ENCODE results near the gene GJB2.

GJB2 gene

DNA sequence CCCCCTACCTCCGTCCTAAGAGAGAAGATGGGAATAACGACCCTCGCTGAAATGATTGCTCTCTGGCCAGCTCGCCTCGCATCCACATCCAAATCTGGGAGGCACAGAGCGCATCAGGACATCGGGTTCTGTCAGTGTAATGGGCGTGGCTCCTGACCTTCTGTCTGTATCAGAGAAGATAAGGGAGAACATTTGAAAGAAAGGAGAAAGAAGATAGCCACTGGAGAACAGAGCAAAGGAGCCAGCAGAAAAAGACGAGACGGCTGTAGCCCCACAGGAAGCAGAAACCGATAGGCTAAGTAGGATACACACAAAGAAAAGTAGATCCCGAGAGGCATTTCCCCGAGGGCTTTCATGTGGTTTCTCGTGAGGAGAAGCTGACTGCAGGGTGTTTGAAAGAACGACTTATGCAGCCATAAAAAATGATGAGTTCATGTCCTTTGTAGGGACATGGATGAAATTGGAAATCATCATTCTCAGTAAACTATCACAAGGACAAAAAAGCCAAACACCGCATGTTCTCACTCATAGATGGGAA is 14.0 kb upstream of the GJB2 start:
- no peak for DNase-seq (ENCODE audit: extremely low read depth, low read depth)
- TF ChIP-seq, protein P1, sequence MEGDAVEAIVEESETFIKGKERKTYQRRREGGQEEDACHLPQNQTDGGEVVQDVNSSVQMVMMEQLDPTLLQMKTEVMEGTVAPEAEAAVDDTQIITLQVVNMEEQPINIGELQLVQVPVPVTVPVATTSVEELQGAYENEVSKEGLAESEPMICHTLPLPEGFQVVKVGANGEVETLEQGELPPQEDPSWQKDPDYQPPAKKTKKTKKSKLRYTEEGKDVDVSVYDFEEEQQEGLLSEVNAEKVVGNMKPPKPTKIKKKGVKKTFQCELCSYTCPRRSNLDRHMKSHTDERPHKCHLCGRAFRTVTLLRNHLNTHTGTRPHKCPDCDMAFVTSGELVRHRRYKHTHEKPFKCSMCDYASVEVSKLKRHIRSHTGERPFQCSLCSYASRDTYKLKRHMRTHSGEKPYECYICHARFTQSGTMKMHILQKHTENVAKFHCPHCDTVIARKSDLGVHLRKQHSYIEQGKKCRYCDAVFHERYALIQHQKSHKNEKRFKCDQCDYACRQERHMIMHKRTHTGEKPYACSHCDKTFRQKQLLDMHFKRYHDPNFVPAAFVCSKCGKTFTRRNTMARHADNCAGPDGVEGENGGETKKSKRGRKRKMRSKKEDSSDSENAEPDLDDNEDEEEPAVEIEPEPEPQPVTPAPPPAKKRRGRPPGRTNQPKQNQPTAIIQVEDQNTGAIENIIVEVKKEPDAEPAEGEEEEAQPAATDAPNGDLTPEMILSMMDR (IDR thresholded peaks at IDR 0.05; ENCODE audit: low read depth, low read length, missing control alignments), result no peak
- H3K4me3 ChIP-seq (replicated peaks; ENCODE audit: low read depth, low read length), result no peak overlapping the region

DNA sequence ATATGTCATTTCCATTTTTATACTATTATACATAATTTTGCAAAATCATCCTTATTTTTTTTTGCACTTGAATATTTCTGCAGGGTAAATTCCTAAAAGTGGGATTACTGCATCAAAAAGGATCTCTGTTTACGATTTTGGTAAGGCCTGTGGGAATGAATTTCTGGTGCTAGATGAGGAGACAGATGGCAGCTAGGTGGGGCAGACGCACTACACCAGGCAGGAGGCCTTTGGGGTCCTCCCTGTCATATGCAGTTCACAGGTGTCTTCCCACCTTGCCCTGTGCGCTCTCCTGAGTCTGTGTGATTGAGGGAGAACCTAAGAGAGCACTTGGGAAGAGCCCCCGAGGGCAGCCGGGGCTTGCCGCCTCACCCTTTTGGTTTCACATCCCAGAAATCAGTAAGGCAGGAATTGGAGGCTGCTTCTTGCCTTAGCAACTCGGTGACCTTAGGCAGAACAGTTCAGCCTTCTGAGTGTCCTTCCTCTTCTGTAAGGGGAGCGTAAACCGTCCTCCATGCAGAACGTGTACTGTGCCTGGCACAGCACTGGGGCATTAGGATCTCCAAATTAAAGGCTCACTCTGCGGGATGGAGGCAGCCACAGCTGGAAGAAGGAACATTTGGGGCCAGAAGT is 13.4 kb upstream of the GJB2 start:
- no peak for DNase-seq (ENCODE audit: extremely low read depth, low read depth)
- TF ChIP-seq, protein P1 (IDR thresholded peaks at IDR 0.05; ENCODE audit: low read depth, low read length, missing control alignments), result no peak
- no peak overlapping the region for H3K4me3 ChIP-seq (replicated peaks; ENCODE audit: low read depth, low read length)

DNA sequence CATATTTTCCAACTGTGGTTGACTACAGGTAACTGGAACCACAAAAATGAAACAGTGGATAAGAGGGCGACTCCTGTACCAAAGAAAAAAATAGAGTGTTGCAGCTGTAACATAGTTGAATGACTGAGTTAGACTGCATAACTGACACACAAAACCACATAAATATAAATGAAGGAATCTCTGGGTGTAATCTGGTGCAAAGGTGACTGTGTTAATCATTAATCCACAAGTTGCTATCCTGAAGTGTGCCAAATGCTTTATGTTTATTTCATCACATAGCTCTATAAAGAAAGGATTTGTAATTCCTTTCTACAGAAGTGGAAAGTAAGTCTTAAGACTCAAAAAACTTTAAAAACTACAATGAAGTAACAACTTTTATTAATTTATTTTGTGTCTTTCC is 6.0 kb upstream of the GJB2 start:
- H3K4me3 ChIP-seq (replicated peaks; ENCODE audit: low read depth, low read length), result no peak overlapping the region
- DNase-seq (ENCODE audit: extremely low read depth, low read depth), result no peak
- TF ChIP-seq, protein P1 (IDR thresholded peaks at IDR 0.05; ENCODE audit: low read depth, low read length, missing control alignments), result no peak

DNA sequence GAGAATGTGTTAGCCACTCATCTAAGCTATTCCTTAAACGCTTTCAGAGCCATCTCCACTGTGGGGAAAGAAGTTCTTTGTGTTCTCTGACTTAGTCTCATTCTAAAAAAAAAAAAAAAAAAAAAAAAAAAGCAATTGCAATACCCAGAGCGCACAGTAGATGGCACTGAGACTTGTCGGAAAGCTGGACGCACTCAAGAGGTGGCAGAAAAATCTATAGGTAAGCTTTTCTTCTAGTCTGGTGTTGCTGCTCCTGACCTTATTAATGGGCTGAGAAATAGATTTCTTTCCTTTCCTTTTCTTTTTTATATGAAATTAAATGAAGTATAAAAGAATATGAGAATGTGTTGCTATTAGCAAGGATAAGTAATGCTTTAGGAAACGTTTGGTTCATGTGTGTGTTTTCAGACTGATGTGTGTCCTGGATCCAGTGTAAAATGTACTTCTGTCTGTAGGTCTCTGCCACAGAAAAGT is 4.7 kb upstream of the GJB2 start:
- peak; percentile 6 for DNase-seq (ENCODE audit: extremely low read depth, low read depth)
- H3K4me3 ChIP-seq (replicated peaks; ENCODE audit: low read depth, low read length), result no peak overlapping the region
- TF ChIP-seq, protein P1 (IDR thresholded peaks at IDR 0.05; ENCODE audit: low read depth, low read length, missing control alignments), result peak; percentile 71

DNA sequence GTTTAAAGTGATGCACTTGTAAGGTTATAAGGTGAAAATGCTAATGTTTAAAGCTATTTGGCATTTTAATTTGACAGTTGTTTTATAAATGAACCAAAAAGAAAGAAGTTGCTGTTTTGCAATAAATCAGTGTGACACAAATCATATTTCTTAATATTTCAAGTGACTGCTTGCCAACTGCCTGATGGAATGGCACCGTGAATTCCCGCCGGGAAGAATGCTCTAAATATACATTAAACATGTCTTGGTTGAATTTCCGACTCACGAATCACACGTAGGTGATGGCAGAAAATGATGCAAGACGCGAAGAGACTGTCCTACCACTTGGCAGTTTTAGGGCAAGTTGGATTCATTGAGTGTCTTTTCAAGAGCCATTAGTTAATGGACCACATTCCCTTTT is 3.1 kb upstream of the GJB2 start:
- H3K4me3 ChIP-seq (replicated peaks; ENCODE audit: low read depth, low read length), result no peak overlapping the region
- no peak for DNase-seq (ENCODE audit: extremely low read depth, low read depth)
- TF ChIP-seq, protein P1 (IDR thresholded peaks at IDR 0.05; ENCODE audit: low read depth, low read length, missing control alignments), result no peak

DNA sequence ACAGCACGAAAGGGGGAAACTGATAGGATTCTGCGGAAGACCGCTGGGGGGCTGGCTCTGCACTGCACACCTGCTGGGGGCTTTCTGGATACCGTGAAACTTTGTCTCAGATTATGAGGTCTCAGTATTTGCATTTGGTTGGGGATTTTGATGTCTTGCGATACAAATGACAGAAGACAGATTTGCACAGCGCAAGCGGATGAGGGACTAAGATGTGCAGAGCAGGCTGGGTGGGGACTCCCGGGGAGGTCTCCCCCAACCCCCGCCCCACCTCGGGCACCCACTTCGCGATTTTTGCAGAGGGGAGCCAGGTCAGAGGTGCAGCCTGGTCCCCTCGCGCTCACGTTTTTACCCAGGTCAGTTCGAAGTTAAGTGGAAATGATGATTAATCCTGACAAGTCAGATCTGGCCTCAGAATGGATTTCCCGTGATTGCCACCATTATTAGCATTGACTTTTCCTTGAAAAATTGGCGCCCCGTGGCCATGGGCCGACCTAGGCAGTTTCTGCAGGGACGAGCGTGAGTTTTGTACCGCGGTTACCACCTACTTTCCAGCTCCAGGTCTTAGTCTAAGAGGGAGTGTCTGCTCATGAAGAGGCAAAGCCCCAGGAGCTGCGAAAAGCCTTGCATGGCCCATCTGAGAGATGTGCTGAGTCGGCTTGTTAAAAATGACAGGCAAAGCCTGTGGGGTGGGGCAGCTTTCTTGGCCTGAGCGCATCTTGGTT is 1.3 kb upstream of the GJB2 start:
- no peak for DNase-seq (ENCODE audit: extremely low read depth, low read depth)
- no peak overlapping the region for H3K4me3 ChIP-seq (replicated peaks; ENCODE audit: low read depth, low read length)
- TF ChIP-seq, protein P1 (IDR thresholded peaks at IDR 0.05; ENCODE audit: low read depth, low read length, missing control alignments), result no peak
